Measurements from ENCODE around the gene APBB1IP. TPM values are rescaled to one million over a fixed set of nuclear protein-coding genes. Genes with fewer than 3 reads are reported as not detected.
A peak's percentile ranks its signal among the peaks of the same experiment; 100 is the strongest.

Gene APBB1IP
- total and polyA plus RNA-seq, 2 of the 8 experiments (the other 6 are each of a cell fraction or from before 2014, with no cell fraction given) = 0.05 TPM; not detected in 1

- peak overlapping the region; percentile 78; the same call in 1 of the 2 replicates for H3K18ac ChIP-seq (ENCODE audit: extremely low read depth, low read length)
- peak overlapping the region; percentile 86; the same call in 1 of the 2 replicates for H2BK20ac ChIP-seq (ENCODE audit: low read length)
- 87% methylated on average over 9 of the region's 9 CpGs; no CpG with 5 or more reads in 1 of the 2 experiments for WGBS, 2 experiments (ENCODE audit: extremely low coverage in 1 of 2, insufficient coverage in 1 of 2, insufficient read length in 1 of 2, insufficient replicate concordance in 2 of 2, low coverage in 1 of 2, low lambda C conversion rate in 2 of 2, missing lambda C conversion rate in 1 of 2)
- no peaks in the 10 kb centered on the region for H3K79me1 ChIP-seq (ENCODE audit: low read depth, low read length)
- no peak overlapping the region for H3K23ac ChIP-seq (ENCODE audit: insufficient read length)
- H3K79me2 ChIP-seq (ENCODE audit: control insufficient read depth in 1 of 2, insufficient read depth in 2 of 2, low read length in 2 of 2) = no peaks in the 10 kb centered on the region
- H2AFZ ChIP-seq (ENCODE audit: low read length) = peak overlapping the region; percentile 85
- ChIA-PET POLR2A (ENCODE audit: partially characterized antibody) (no interaction called here), CTCF (ENCODE audit: partially characterized antibody) (interaction anchor here (0.6 to 2.7 kb wide), 8 partner anchors 8 to 280 kb away, joined by 3 to 15 read pairs (median 3); no protein-coding TSS in a partner anchor)
- 0 out of 2 replicates have a peak overlapping the region, but pooled peaks have one; percentile 39 for H2BK5ac ChIP-seq (ENCODE audit: low read depth, low read length)
- H3K36me3 ChIP-seq (ENCODE audit: control insufficient read depth in 2 of 4, insufficient read depth in 4 of 4, low read length in 3 of 4) = no peaks in the 10 kb centered on the region
- no peaks in the 10 kb centered on the region for H4K20me1 ChIP-seq (replicated peaks in 1 of 2; ENCODE audit: control insufficient read depth in 1 of 2, insufficient read depth in 2 of 2, low read length in 2 of 2)
- H3K4me3 ChIP-seq (ENCODE audit: extremely low read depth in 1 of 4, insufficient read depth in 2 of 4, low read depth in 3 of 4, low read length in 4 of 4) = peak overlapping the region in 1 of 4 experiments; percentile 29; a peak in 1 of 8 replicates
- H3K4me2 ChIP-seq (ENCODE audit: insufficient read depth in 1 of 2, low read depth in 2 of 2, low read length in 2 of 2) = peak overlapping the region in 1 of 2 experiments; percentile 6; a peak in 1 of 4 replicates
- no peak overlapping the region for H3K4ac ChIP-seq (replicated peaks; ENCODE audit: insufficient read length, low read depth, low read length)
- H3K14ac ChIP-seq (ENCODE audit: insufficient read length) = no peak overlapping the region
- H3K23me2 ChIP-seq (ENCODE audit: low read depth, low read length) = no peaks in the 10 kb centered on the region
- peaks cover 4 to 10% (median 7%) of the 10 kb centered on the region in 4 experiments; a peak in 5 of 7 replicates for H3K4me1 ChIP-seq (replicated peaks in 1 of 4; ENCODE audit: control insufficient read depth in 3 of 4, insufficient read depth in 4 of 4, low read length in 3 of 4)
- no peak overlapping the region for H2AK5ac ChIP-seq (ENCODE audit: low read depth, low read length)
- H3K9ac ChIP-seq (replicated peaks in 1 of 4; ENCODE audit: extremely low read depth in 1 of 4, low read depth in 3 of 4, low read length in 3 of 4) = no peak overlapping the region
- H4K91ac ChIP-seq (replicated peaks; ENCODE audit: insufficient read length, low read length) = no peak overlapping the region
- H4K8ac ChIP-seq (ENCODE audit: extremely low read depth, insufficient read depth, low read length) = no peak overlapping the region
- DNase-seq (ENCODE audit: low read depth in 1 of 2, low spot score in 2 of 2) (no peak), FAIRE-seq (no peak)
- H3K9me3 ChIP-seq (ENCODE audit: insufficient read depth in 2 of 2, low read depth in 1 of 2, low read length in 1 of 2) = peaks cover 0 to 5% of the 10 kb centered on the region in 2 experiments; a peak in 1 of 4 replicates
- no peaks in the 10 kb centered on the region for H3K27me3 ChIP-seq (replicated peaks in 1 of 4; ENCODE audit: control insufficient read depth in 3 of 4, extremely low read depth in 1 of 4, insufficient read depth in 3 of 4, low read length in 3 of 4)
- no peak overlapping the region for H4K5ac ChIP-seq (ENCODE audit: insufficient read length, low read depth, low read length)
- H3K27ac ChIP-seq (ENCODE audit: low read depth, low read length) = no peak overlapping the region
- 0 out of 2 replicates have a peak overlapping the region, but pooled peaks have one; percentile 17 for H2BK12ac ChIP-seq (ENCODE audit: low read depth, low read length)
- no peak overlapping the region for H2BK120ac ChIP-seq (replicated peaks; ENCODE audit: low read depth, low read length)
- H3K56ac ChIP-seq (replicated peaks; ENCODE audit: insufficient read length, low read depth, low read length) = no peak overlapping the region
- no peak overlapping the region for H2BK15ac ChIP-seq (ENCODE audit: low read length)
- no peak for TF ChIP-seq CTCF (IDR thresholded peaks at IDR 0.05; ENCODE audit: control extremely low read depth in 1 of 3, insufficient read depth in 1 of 3, low read depth in 1 of 3, low read length in 3 of 3)
- TF ChIP-seq NANOG (IDR thresholded peaks at IDR 0.05; ENCODE audit: insufficient read depth, low read depth, low read length, poor library complexity, severe bottlenecking) = no peak
- no peak for TF ChIP-seq SUZ12 (IDR thresholded peaks at IDR 0.05; ENCODE audit: low read length)
- no peak for TF ChIP-seq MAX (IDR thresholded peaks at IDR 0.05)
- TF ChIP-seq TBP (IDR thresholded peaks at IDR 0.05; ENCODE audit: low read depth, low read length) = no peak
- no peak for TF ChIP-seq POU5F1 (IDR thresholded peaks at IDR 0.05; ENCODE audit: low read depth, low read length)
- TF ChIP-seq CEBPB (IDR thresholded peaks at IDR 0.05; ENCODE audit: low read depth, low read length) = no peak
- TF ChIP-seq E2F6 (IDR thresholded peaks at IDR 0.05) = no peak
Observed at GRCh38 chr10:26517141-26517867, 79.2 kb downstream of the APBB1IP start.

All from H1 (cell line).